ENCODE data around the gene LY6G5B.
"Not testable (repeated sequence)": the region's sequence is repeated elsewhere in the genome, so short reads cannot be mapped to it uniquely, and the experiment has no call there.

The LY6G5B gene

DNA sequence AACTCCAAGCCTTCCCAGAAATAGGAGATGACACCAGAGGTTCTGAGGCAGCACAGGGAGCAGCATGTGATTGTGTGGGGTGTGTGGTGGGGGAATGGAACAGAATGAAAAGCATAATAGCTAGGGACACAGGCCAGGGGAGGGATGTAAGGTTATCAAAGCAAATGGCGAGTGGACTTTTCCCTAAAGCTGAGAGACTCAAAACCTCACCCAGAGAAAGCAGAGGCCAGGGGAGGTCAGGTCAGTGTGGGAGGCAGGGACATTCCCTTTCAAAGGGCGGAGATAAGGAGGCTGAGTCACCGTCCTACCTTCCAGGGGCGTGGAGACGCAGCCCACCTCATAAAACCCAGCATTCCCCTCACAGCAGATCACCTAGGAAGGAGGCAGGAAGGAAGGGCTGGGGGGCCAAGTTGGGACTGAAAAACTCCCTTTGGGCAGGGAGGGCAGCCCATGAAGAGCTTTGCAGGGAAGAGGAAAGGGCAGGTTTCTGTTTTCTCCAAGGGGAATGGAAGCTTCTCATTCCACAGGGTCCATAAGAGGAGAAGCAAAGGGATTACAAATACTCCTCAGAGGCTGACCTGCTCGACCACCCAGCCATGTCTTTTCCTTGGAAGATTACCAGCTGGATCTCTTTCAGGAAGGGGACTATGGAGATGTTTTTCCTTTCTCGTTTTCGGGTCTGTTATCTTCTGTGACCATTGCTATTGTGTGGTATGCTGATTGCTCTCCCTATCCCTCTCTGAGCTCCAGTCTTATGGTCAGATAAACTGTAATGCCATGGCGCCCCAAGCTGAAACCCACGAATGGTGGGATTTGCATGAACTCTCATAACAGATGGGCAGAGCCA is 20.7 kb downstream of the LY6G5B start:
- peak in 13 of 56 donors; percentile 3 to 38 (median 15) for DNase-seq

DNA sequence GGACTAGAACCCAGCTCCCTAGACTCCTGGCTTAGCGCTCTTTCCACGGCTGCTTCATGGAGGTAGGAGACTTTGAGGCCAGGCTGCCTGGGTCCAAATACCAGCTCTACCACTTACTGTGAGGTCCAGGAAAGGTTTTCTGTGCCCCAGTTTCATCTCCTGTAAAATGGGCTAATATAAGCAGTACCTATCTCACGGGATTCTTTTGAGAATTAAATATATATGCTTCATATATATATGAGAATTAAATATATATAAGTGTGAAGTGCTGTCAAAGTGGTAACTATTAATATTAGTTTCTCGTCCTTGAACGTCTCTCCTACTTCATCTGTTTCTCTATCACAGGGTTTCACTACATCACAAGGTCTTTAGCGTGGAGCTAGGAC is 21.3 kb downstream of the LY6G5B start:
- no peak for DNase-seq

DNA sequence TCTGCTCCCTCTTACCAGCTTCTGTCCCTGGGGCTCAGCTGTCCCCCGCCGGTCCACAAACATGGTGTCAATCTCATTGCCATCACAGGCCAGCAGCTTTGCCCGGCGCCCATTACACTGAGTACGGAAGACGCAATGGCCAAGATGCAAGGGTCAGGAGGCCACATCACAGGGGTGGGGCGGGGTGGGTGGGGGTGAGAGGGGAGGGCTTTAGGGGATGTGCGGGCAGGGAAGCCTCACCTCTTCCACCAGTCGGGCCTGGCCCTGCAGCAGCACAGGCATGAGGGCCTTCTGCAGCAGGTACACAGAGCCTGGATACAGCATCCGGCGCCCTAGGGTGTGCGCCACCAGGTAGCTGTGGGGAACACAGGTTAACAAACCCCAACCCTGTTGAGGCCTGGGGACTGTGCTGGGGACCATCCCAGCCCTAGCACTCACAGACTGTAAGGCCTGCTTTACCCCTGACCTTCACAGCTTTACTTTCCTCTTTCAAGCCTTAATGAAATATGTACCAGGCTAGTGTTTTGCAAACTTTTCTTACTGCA is 21.9 kb downstream of the LY6G5B start:
- DNase-seq, result no peak

DNA sequence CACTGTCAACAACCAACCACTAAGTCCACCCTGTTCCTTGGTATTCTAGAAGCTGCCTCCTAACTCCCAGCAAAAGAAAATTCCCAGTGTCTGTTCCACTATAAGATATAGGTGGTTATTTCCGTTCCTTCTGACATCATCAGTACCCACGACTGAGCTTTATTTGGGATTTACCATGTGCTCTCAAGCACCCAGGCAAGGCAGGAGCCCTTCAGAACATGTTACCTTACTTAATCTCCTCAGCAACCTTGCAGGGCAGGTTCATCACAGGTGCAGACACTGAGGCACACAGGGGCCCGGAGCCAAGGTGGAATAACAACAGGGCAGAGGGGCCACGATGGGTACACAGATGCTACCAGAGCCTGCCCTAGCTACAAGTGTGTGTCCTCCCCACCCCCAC is 22.6 kb downstream of the LY6G5B start:
- DNase-seq, result peak in 1 of 56 donors; percentile 6

DNA sequence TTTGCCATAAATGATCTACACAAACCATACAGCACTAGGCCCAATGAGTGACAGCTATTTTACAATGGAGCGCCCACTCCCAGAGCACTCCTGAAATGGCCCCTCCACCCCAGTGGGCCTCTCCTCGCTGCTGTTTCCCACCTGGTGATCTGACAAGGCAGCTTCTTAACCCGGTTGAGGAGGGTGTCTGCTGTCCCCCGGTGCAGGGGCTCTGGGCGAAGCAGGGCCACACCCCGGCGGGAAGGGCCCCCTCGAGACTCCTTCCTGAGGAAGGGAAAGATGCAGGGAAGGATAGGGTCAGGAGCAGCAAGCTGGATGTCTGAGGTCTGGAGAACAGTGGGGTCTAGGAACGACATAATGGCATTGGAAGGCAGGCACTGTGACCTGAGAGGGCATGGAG is 23.1 kb downstream of the LY6G5B start:
- no peak for DNase-seq

DNA sequence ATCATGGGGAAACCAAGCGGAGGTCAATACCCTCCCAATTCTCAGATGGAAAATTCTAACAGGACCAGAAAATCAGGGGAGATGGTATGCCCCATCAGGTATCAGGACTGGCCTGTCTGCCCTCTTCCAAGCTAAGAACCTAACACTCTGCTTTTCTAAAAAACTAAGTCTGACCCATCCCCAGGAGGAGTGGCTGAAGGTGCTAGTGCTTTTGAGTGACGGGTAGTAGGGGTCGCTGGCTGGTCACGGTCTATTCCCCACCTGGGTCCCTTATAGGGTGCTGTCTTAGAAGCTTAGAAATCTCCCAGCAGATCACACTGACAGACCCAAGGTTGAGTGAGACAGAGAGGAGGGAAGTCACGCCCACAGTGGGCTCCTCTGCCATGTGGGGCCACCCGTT is 23.8 kb downstream of the LY6G5B start:
- DNase-seq, result no peak

DNA sequence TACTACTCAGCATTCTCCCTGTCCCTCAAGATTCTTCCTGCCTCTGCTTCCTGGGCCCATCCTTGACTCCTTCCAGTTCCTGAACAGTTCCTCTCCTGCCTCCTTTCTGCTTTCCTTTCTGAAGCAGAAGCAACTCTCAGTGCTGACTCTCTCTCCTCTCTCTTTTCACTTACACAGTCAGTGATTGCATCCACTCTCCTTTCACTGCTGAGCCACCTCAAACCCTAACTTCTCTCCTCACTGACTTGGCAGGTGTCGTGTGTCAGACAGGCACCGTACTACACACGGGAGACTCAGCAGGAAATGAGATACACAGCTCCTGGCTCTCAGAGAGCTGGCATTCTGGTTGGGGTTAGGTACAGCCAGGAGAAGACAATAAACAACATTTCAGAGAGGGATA is 27.8 kb downstream of the LY6G5B start:
- DNase-seq, result no peak

DNA sequence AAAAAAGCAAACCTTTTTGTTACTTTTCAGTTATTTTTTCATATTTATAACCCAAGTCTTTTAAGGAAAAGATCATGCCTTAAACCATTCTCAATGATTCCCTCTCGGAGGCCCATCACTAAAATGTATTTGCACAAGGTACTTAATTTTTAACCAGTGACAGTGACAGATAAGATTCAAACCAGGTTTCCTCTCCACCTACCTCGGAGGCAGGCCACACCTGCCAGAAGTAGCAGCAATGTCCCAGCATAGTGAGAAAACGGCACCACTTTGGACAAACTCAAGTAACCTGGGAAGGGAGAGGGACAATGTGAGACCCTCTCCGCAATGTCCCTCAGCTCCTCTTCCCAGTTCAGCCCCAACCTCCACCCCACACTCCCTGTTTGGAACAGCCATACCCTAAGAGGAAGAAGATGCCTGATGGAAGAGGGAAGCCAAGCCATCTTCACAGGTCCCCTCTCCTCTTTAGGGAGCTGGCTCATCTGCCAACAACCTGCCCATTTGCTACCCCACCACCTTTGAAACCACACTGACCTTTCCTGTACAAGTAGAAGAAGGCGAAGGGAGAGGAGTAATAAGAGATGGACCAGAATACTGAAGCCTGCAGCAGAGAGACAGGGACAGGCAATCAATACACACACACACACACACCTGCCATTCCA is 31.1 kb downstream of the LY6G5B start:
- DNase-seq, result no peak

DNA sequence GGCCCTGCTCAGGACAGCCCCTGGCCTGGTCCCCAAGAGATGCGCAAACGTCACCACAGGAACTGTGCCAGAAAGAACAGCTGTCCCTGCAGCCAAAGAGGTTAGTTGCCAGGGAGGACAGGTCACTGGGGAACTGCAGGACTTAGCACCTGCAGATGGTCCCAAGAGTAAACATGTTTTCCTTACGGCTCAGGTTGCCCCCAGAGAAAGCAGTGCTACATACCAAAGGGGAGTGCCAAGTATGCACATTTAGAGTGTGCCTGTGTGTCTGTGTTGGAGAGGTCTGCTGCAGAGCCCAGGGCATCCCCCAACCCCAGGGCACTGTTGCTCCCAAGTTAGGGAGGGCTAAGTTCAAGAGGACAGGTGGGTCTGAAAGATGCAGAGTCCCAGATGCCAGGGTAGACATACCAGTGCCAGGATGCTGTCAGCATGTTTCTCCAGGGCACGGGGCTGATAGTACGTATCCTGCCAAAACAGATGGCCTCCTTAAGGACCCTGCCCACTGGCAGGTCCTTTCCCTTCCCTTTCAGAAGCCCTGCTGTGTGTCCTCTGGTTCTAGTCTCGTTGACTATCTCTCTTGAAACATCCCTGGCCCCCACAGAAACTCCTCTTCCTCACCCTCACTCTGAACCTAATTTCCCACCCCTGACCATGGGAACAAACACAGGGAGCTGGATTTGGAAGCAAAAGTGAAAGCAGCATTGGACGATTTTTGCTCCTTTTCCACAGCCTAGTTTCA is 32.1 kb downstream of the LY6G5B start:
- no peak for DNase-seq

DNA sequence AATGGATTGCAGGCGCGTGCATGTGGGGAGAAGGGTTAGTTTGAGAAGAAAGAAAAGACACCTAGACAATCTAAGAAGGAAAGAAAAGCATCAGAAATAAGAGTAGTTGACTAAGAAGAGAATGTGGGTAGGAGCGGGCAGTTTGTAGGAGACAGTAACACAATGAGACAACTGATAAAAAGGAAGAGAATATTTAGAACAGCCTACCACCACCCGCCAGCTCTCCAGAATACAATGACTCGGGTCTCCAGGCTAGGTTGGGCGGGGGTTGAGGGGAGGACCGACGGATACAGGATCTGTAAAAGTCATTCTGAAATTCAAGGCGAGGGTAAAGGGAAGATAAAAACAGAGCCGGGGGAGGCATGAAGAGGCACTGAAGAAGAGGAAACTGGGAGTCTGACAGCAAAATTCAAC is 32.6 kb downstream of the LY6G5B start:
- peak in 1 of 56 donors; percentile 62 for DNase-seq

DNA sequence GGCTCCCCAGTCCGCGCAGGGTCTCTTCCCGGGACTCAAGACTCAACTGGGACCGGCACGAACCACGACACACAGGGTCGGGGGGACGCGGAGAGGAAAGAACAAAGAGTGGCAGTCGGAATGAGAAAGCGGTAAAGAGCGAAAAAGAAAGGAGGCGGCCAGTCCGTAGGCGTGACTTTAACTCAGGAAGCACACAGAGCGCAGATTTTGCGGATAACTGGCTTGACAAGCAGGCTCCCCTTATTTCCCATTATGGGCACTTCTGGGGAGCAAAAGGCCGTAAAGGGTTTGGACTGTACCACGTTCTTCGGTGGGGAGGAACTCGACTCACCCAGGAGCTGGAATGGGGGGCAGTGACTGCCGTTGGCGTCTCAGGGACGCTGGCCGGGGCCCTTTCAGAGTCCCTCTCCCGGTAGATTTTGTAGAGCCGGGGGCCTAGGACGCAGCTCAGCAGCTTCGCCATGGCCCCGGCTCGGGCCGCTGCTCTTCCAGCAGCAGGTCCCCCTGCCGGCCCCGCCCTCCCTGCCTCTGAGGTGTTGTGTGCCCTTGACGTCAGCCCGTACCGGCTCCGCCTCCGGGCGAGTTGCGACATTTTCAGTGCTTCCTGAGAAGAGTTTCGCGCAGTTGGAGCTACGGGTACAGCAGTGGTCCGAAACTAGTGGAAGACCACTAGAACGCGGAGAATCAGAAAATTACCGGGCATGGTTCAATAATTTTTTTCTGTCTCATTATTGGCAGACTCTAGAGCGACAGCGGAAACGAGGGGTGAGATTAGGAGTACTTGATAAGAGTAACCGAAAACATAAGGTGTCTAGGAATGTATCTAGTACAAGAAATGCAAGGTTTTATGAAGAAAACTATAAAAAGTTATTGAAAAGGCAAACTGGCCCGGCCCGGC is 33.3 kb downstream of the LY6G5B start, which contains the start of gene ABHD16A:
ABHD16A (minus strand) TSS at position 506 of the 898 bp plus-strand sequence; CDS start at position 463, 43 bp downstream.
- peak; percentile 73 to 99 (median 96) for DNase-seq

DNA sequence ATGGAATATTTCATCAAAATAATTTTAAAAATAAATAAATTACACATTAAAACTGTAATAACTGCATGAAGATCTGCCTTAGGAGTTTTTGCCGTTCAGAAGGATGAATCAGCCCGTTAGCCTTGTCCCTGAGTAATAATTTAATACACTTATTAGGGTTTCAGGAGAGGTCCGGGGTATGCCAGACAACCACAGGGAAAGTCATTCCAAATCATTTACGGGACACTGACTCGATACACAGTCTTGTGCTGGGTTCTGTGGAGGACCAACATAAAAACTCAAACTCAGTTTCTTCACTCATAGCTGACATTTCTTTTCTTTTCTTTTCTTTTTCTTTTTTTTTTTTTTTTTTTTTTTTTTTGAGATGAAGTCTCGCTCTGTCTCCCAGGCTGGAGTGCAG is 36.2 kb downstream of the LY6G5B start:
- DNase-seq, result no peak

DNA sequence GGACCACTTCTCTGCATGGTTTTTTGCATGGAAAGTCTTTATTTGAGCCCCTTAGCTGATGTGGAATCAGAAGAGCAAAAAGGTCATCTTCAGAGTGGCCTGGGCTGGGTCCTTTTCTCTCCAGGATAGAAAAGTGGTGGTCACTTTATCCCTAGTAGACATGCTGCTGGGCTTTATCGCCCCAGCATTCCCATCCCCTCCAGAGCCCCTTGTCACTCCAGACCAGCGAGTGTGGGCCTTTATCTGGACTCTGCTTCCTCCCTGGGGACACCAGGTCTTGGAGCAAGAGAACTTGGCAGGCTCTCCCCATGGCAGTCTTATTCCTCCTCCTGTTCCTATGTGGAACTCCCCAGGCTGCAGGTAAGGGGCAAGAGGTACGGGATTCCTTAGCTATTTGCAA is 36.8 kb downstream of the LY6G5B start, which contains the start of gene LY6G6F:
LY6G6F (plus strand) TSS at position 268 of the 400 bp plus-strand sequence; CDS start at position 309, 41 bp downstream.
- DNase-seq, result no peak

DNA sequence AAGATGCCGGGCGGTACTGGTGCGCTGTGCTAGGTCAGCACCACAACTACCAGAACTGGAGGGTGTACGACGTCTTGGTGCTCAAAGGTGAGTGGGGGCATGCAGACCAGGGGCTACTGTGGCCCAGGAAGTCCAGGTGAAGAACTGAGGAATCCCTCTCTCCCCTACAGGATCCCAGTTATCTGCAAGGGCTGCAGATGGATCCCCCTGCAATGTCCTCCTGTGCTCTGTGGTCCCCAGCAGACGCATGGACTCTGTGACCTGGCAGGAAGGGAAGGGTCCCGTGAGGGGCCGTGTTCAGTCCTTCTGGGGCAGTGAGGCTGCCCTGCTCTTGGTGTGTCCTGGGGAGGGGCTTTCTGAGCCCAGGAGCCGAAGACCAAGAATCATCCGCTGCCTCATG is 37.9 kb downstream of the LY6G5B start:
- no peak for DNase-seq

DNA sequence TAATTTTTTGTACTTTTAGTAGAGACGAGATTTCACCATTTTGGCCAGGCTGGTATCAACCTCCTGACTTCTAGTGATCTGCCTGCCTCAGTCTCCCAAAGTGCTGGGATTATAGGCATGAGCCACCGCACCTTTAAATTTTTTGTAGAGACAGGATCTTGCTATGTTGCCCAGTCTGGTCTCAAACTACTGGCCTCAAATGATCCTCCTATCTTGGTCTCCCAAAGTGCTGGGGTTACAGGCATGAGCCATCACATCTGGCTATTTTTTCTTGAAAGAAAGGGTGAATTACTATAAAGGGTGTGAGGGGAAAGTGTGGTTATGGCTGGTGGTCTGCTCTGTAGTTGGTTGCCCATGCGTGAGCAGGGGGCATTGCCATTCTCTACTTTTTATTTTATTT is 38.4 kb downstream of the LY6G5B start:
- DNase-seq, result no peak

DNA sequence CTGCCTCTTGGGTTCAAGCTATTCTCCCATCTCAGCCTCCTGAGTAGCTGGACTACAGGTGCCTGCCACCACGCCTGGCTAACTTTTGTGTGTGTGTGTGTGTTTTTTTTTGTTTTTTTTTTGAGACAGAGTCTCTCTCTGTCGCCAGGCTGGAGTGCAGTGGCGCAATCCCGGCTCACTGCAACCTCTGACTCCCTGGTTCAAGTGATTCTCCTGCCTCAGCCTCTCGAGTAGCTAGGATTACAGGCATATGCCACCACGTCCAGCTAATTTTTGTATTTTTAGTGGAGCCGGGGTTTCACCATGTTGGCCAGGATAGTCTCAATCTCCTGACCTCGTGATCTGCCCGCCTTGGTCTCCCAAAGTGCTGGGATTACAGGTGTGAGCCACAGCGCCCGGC is 39.4 kb downstream of the LY6G5B start:
- DNase-seq, result not testable (repeated sequence)

DNA sequence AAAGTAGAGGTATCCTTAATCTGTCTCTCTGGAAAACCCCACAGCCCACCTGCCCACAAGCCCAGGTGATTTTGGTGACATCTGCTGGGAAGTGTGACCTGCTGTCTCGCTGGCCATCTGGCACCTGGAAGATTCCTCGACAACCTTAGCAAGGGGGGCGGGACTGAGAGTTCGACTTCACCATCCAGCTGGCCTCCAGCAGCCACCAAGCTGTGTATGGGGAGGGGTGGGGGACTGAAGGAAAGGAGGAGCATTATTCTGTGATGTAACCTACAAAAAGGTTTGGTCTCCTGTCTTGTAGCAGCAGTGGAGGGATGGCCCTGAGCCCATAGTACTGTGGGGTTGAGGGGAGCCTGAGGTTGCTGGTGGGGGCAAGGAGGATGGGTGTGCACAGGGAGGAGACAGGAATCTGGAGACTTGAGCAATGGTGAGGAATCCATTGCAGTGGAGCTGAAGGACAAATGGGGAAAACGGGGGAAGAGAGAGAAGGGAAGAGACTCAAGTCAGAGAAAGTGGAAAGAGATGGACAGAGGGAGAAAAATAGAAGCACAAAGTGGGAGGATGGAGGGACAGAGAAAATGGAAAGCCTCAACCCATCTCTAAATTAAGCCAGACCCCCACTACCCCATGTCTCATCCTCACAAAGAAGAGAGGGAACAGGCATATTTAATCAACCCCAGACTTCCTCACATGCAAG is 40.9 kb downstream of the LY6G5B start:
- no peak for DNase-seq

DNA sequence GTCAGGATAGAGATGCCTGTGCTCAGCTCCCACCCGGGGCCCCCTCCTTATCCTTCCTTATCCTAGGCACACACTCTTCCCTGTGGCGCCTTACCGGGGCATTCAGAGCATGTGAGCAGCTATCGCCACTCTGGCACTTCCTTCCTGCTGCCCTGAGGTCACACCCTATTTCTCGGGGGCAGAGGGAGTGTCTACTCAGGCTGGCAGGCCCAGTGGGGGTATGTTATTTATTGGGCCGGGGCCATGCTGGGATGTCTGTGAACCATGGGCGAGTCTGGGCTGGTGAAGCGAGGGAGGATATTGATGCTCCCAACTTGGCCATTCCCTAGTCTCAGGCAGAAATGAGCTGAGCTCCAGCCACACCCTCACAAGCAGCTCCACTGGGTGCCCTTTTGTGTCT is 41.5 kb downstream of the LY6G5B start:
- no peak for DNase-seq

DNA sequence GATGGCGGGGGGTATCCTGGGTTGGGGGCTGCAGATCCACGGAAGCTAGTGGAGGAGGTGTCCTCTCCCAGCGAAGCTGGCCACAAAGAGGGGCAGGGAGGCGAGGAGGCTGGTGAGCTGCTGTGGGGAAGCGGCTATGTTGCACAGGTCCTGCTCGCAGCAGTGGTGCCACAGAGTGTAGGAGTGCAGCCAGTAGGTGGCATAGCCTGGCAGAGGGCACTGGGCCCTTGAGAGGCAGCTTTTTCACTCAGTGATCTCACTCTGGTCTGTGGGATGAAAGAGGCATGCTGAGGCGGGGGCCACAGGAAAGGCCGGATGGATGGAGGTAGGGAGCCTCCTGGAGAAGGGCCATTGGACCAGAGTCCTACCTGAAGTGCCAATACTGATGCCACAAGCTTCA is 42.5 kb downstream of the LY6G5B start:
- no peak for DNase-seq

DNA sequence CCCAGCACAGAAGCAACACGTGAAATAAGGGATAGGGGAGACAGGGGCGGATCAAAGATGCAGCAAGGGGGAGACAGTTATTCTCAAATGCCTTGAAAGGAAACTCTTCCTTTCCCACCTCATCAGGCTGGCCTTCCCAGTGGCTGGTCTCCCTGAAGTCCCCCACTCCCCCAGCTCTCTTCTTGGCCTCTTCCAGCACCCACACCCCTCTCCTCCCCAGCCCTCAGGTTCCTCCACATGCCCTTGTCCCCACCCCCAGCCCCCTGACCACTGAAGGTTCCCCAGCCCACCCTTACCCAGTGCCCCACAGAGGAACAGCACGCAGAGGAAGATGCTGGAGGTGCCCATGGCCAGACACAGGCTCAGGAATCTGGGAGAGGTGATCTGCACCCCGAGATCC is 43.7 kb downstream of the LY6G5B start:
- no peak for DNase-seq

All from nucleus accumbens (tissue), 56 donors.